ENCODE data around the gene BAG3.
"Not testable (repeated sequence)": the region's sequence is repeated elsewhere in the genome, so short reads cannot be mapped to it uniquely, and the experiment has no call there.

Gene BAG3
- 54.7 to 87.6 reads per million in 2 donors for total RNA-seq

- DNase-seq = peak; percentile 53 to 79 (median 65)
Observed at GRCh38 chr10:119650692-119651513, at the start of gene BAG3. Gene BAG3 (plus strand): TSS chr10:119651380. CDS start chr10:119651676, 296 bp downstream.

GRCh38 chr10:119602241-119603095, 48.7 kb upstream of the BAG3 start:
- DNase-seq = peak in 1 of 5 experiments; percentile 41

DNA sequence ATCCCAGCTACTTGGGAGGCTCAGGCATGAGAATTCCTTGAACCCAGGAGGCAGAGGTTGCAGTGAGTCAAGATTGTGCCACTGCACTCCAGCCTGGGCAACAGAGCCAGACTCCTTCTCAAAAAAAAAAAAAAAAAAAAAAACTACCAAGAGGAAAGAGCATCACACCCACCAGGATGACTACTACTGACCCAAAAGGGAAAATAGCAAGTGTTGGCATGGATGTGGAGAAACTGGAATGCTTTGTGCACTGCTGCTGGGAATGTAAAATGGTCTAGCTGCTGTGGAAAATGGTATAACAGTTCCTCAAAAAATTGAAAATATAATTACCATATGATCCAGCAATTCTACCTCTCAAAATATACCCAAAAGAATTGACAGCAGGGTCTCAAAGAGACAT, 46.7 kb upstream of the BAG3 start:
- no peak for DNase-seq

- DNase-seq = peak in 1 of 5 experiments; percentile 27
Observed at GRCh38 chr10:119608316-119609155, 42.6 kb upstream of the BAG3 start.

DNA sequence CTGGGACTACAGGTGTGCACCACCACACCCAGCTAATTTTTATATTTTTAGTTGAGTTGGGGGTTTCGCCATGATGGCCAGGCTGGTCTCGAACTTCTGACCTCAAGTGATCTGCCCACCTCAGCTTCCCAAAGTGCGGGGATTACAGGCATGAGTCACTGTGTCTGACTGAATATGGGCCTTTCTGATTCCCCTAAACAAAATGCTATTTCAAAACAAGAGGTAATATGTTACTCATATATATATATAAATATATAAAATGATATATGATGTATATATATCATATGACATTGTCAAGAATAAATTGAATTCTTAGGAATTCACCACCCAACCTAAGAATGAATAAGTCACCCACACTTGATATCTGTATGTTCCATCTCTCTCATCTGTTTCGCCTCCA, 41.7 kb upstream of the BAG3 start:
- DNase-seq = no peak

GRCh38 chr10:119611433-119611832, 39.7 kb upstream of the BAG3 start:
- DNase-seq = no peak

GRCh38 chr10:119613741-119614140, 37.4 kb upstream of the BAG3 start:
- DNase-seq = no peak

DNA sequence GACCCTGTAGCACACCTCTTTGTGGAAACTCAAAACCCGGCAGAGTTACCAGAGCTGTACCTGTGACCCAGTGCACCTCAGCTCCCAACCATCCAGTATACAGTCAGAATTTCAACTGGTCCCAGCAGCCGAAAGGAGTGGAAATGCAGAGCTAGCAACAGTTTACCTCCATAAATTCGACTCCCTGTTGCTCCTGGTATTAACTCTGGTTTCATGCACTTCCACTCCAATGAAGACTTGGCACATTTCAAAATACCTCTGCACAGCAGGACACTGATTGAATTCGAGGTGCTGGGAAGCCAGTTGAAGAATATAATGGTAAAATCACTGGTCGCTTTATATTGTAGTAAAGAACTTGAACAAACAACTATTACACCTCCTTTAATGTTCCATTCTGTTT, 36.5 kb upstream of the BAG3 start:
- DNase-seq = no peak

DNA sequence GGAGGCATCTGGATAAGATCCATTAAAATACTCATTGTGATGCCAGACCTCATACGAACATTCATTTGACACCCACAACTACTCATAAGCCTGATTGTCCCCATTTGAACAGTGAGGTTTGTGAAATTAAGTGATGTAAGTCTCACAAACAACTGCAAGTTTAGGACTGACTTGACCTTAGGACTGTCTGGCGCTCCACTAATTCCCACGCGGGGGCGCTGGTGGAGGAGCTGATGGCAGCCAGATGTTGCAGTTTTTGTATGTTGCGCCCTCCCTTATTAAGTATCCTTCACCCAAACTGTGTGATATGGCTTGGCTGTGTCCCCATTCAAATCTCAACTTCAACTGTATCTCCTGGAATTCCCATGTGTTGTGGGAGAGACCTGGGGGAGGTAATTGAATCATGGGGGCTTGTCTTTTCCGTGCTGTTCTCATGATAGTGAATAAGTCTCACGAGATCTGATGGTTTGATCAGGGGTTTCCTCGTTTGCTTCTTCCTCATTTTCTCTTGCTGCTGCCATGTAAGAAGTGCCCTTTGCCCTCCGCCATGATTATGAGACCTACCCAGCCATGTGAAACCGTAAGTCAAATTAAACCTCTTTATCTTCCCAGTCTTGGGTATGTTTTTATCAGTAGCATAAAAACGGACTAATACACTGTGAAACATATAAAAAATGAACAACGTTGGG, 34.2 kb upstream of the BAG3 start:
- DNase-seq = peak in 1 of 5 experiments; percentile 28

- no peak for DNase-seq
Observed at GRCh38 chr10:119619215-119619614, 32.0 kb upstream of the BAG3 start.

GRCh38 chr10:119619811-119620210, 31.4 kb upstream of the BAG3 start:
- DNase-seq = not testable (repeated sequence)

DNA sequence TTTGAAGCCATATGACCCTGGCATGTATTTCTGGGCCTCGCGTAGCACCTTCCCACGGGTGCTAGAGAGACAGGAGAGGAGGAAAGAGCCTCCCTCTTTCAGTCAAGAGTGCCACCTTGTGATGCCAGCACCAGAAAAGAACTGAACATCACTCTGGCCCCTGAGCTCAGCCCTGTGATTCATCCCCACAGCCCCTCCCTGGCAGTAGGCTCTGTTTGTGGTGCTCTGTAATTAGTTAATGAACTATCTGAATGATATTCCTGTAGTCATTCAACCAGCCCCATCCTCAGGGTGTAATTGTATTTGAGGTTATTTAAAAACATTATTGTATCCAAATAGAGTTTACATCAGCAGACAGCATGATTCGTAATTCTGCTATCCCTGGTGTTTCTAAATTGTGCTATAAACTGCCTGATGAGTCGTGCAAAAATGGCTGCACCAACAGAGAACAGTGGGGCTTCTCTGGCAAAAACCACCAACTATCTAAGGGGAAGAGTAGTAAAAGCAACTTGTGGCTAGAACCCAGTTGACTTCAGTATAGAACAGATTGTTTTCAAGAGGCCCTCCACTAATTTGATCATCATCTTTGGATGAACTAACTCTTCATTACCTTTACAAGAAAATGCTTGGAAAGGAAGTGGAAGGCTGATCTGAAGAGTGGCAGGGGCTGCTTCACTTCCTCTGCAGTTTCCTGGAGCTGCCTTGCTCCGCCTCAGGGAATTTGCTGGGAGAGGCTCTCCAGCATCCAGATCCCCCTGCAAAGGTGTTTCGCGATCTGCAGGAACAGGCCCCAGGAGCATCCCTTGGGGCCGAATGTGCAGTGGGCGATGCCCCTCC, 30.7 kb upstream of the BAG3 start:
- no peak for DNase-seq

DNA sequence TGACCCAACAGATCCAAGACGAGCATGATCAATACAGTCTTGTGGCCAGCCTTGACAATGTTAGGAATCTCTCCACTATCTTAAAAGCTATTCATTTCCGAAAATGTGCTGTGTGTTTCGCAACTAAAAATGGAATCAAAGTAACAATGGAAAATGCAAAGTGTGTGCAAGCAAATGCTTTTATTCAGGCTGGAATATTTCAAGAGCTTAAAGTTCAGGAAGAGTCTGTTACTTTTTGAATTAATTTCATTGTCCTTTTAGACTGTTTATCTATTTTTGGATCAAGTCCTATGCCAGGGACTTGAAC, 30.1 kb upstream of the BAG3 start:
- no peak for DNase-seq

DNA sequence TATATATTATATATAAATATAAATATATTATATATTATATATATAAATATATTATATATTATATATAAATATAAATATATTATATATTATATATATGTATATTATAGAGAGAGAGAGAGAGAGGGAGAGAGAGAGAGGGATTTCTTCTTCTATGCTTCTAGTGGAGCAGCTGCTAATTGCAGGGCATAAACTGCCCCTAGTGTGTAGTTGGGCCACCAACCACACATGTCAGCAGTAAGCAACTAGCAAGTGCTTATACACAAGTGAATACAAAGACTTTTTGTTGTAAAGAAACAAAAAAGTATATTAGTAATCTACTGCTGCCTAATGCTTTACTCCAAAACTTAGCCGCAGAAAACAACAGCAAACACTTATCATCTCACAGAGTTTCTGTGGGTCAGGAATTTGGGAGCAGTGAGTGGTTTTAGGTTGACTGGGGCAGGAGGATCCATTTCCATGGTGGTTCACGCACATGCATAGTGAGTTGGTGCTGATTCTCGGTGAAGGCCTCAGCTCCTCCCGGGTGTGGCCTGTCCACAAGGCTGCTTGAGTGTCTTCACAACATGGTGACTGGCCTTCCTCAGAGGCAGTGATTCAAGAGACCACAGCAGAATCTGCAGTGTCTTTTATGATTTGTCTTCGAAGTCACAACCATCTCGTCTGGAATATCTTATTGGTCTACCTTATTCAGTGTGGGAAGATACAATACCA, 25.5 kb upstream of the BAG3 start:
- peak in 1 of 5 experiments; percentile 22 for DNase-seq

DNA sequence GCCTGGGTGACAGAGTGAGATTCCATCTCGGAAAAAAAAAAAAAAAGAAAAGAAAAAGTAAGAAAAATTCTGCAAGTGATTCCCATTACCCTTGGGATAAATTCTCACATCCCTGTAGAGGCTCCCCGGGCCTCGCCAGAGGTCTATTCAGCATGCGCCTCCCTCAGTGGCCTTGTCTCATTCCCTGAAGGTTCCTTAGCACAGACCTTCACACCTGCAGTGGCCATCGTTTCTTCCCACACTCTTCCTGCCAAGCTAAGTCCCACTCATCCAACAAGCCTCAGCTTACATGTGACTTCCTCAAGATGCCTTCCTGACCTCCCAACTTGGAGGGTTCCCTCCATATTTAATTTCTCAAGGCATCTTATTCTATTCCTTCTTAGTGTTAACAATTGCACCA, 20.9 kb upstream of the BAG3 start:
- no peak for DNase-seq

DNA sequence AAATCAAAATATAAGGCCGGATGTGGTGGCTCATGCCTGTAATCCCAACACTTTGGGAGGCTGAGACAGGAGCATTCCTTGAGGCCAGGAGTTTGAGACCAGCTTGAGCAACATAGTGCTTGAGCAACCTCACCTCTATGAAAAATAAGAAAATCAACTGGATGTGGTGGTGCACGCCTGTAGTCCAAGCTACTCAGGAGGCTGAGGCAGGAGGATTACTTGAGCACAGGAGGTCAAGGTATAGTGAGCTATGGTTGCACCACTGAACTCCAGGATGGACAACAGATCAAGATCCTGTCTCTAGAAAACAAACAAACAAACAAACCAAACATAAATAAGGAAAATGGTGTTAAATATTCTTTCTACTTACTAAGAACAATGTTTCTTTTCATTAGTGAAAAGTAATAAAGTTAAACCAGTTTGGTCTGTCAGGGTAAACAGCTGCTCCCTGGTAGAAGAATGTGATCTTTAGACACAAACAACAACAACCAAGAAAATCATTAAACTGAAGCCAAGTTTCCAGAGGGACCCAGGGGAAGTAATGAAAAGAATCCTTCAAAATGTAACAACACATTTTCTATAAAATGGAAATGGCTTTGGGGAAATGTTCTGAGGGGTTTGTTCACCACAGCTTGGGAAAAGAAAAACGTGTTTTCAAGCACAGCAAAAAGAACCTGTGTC, 17.5 kb upstream of the BAG3 start:
- DNase-seq = no peak

DNA sequence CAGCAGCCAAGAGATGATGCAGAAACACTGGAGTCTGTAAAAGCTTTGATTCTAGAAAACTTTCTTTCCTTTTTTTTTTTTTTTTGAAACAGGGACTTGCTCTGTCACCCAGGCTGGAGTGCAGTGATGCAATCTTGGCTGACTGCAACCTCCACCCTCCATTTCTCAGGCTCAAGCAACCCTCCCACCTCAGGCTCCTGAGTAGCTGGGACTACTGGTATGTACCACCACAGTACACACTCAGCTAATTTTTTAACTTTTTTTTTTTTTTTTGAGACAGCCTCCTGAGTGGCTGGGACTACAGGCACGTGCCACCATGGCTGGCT, 17.0 kb upstream of the BAG3 start:
- no peak for DNase-seq

GRCh38 chr10:119637631-119638030, 13.5 kb upstream of the BAG3 start:
- DNase-seq = no peak

DNA sequence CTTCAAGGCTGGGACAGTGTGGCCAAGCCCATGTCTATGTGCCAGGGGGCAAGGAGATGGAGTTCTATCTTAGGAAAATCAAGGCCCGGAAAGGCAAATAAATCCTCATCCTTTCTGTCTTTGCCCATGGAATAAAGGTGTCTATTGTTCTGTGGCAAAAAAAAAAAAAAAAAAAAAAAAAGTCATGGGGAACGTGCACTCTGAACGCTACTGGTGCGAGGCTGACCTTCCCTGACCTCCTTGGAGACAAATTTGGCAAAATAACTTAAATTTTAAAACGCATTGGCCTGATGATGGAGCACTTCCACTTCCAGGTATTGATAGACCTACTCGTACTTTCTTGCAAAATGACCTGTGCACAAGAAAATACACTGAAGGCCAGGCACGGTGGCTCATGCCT, 12.2 kb upstream of the BAG3 start:
- DNase-seq = no peak

DNA sequence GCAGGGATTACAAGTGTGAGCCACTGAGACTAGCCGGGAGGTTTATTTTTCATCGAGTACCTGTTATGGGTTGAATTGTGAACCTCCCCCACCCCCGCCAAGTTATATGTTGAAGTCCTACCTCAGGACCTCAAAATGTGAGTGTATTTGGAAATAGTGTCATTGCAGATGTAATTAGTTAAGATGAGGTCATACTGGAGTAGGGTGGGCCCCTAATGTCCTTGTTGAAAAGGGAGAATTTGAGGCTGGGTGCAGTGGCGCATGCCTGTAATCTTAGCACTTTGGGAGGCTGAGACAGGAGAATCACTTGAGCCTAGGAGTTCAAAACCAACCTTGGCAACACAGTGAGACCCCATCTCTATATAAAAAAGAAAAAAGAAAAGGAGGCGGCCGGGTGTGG, 10.8 kb upstream of the BAG3 start:
- DNase-seq = no peak
